Activated B cell treated with CpG ODN at 0.5 μM for 24 hours (primary cell): Measurements from ENCODE around the gene IRF2BP2. TPM values are rescaled to one million over a fixed set of nuclear protein-coding genes. Genes with fewer than 3 reads are reported as not detected.

ENCODE experiments used
- ATAC-seq: fragments of 200-7000 bp; cut with Tn5 transposase; one replicate; pipeline ENCODE4 v1.10.0; 2021; ENCODE audit warnings: low read depth, mild to moderate bottlenecking, moderate library complexity
- CTCF ChIA-PET: fragments of 350-600 bp; sonication (Branson Sonifier 250); formaldehyde crosslinking; loops from one replicate; lab custom pipeline; 2021; ENCODE audit warnings: antibody characterized with exemption; lab: Charles Lee
- POLR2A ChIA-PET: fragments of 350-600 bp; sonication (Branson Sonifier 250); formaldehyde crosslinking; loops from one replicate; lab custom pipeline; 2021; ENCODE audit warnings: antibody characterized with exemption; lab: Charles Lee
- DNase-seq: peaks from one replicate; pipeline ENCODE4 v3.0.0; 2022
- H3K27ac Mint-ChIP-seq: one replicate; pipeline ENCODE4 v1.8.0; 2020; ENCODE audit warnings: mixed read lengths
- H3K27me3 Mint-ChIP-seq: one replicate; pipeline ENCODE4 v1.8.0; 2021; ENCODE audit warnings: mixed read lengths
- H3K36me3 Mint-ChIP-seq: one replicate; pipeline ENCODE4 v1.8.0; 2021; ENCODE audit warnings: low read depth, mixed read lengths
- H3K4me1 Mint-ChIP-seq: one replicate; pipeline ENCODE4 v1.8.0; 2021; ENCODE audit warnings: mixed read lengths
- H3K4me3 Mint-ChIP-seq: one replicate; pipeline ENCODE4 v1.8.0; 2020; ENCODE audit warnings: mild to moderate bottlenecking, mixed read lengths
- H3K9me3 Mint-ChIP-seq: one replicate; pipeline ENCODE4 v1.8.0; 2020; ENCODE audit warnings: mixed read lengths
- CTCF ChIP-seq: fragments of 200-600 bp; IDR thresholded peaks from one replicate; pipeline ENCODE4 v1.8.0; 2022; ENCODE audit warnings: antibody characterized with exemption, mild to moderate bottlenecking
- intact Hi-C: fragments of 100-400 bp; cut with micrococcal nuclease; formaldehyde crosslinking; loops from one replicate; pipeline ENCODE4 v1.15.1; 2024
- total RNA-seq: library from RNA; stranded (reverse); gene quantifications from 2 replicates; pipeline ENCODE4 v1.2.3, GENCODE V29; 2022

IRF2BP2 gene
- total RNA-seq, 1 donor from 2014 or later = 121 TPM

GRCh38 chr1:234621127-234621468, 11.1 kb upstream of the IRF2BP2 start:
- no peak for TF ChIP-seq CTCF

GRCh38 chr1:234620272-234621126, 10.5 kb upstream of the IRF2BP2 start:
- ChIA-PET POLR2A (interaction anchor here (0.5 kb wide), 1 partner anchor 395 kb away, joined by 3 read pairs; no protein-coding TSS in a partner anchor), CTCF (no interaction called here)
- Mint-ChIP-seq H3K27me3 (no peaks in the 10 kb centered on the region), H3K9me3 (no peaks in the 10 kb centered on the region), H3K27ac (no peak overlapping the region), H3K4me3 (no peak overlapping the region), H3K36me3 (no peaks in the 10 kb centered on the region), H3K4me1 (peaks cover 11% of the 10 kb centered on the region)
- no peak for DNase-seq
- intact Hi-C loops = no loop called here
- no peak for ATAC-seq
- TF ChIP-seq CTCF = no peak

More at GRCh38 chr1:234621127-234621468, 11.1 kb upstream of the IRF2BP2 start:
- Mint-ChIP-seq H3K9me3 (no peaks in the 10 kb centered on the region), H3K27me3 (no peaks in the 10 kb centered on the region), H3K4me3 (no peak overlapping the region), H3K27ac (no peak overlapping the region), H3K4me1 (peaks cover 11% of the 10 kb centered on the region), H3K36me3 (no peaks in the 10 kb centered on the region)
- DNase-seq (no peak), ATAC-seq (no peak)
- POLR2A ChIA-PET = interaction anchor here (1.3 kb wide), 1 partner anchor 10 kb away, joined by 4 read pairs; no protein-coding TSS in a partner anchor
- intact Hi-C loops = no loop called here
- CTCF ChIA-PET = no interaction called here

GRCh38 chr1:234619794-234620247, 9.8 kb upstream of the IRF2BP2 start:
- no peak for TF ChIP-seq CTCF
- DNase-seq (no peak), ATAC-seq (no peak)
- no peaks in the 10 kb centered on the region for H3K9me3 Mint-ChIP-seq
- peaks cover 11% of the 10 kb centered on the region for H3K4me1 Mint-ChIP-seq
- H3K27ac Mint-ChIP-seq = no peak overlapping the region
- ChIA-PET CTCF (no interaction called here), POLR2A (interaction anchor here (0.5 to 0.7 kb wide), 3 partner anchors 104 to 438 kb away, joined by 3 to 8 read pairs (median 3); no protein-coding TSS in a partner anchor)
- no peaks in the 10 kb centered on the region for H3K27me3 Mint-ChIP-seq
- H3K36me3 Mint-ChIP-seq = no peaks in the 10 kb centered on the region
- intact Hi-C loops = no loop called here
- no peak overlapping the region for H3K4me3 Mint-ChIP-seq

- intact Hi-C loops = no loop called here
Observed at GRCh38 chr1:234619071-234619480, 9.1 kb upstream of the IRF2BP2 start.

More at GRCh38 chr1:234619071-234619480, 9.1 kb upstream of the IRF2BP2 start:
- TF ChIP-seq CTCF = no peak
- H3K36me3 Mint-ChIP-seq = no peaks in the 10 kb centered on the region
- CTCF ChIA-PET = no interaction called here
- no peaks in the 10 kb centered on the region for H3K27me3 Mint-ChIP-seq
- H3K4me3 Mint-ChIP-seq = no peak overlapping the region
- DNase-seq (no peak), ATAC-seq (no peak)
- H3K9me3 Mint-ChIP-seq = no peaks in the 10 kb centered on the region
- POLR2A ChIA-PET = interaction anchor here (0.6 to 0.7 kb wide), 2 partner anchors 105 to 439 kb away, joined by 3 to 8 read pairs; no protein-coding TSS in a partner anchor
- no peak overlapping the region for H3K27ac Mint-ChIP-seq
- H3K4me1 Mint-ChIP-seq = peaks cover 7% of the 10 kb centered on the region
